ENCODE results near the gene LAD1.

LAD1 gene

GRCh38 chr1:201358596-201358995 lies 40.5 kb downstream of the LAD1 start:
- Histone ChIP-seq H3K4me1 (ENCODE audit: control insufficient read depth, insufficient read depth, low read length) (peaks cover 2% of the 10 kb centered on the region; the same call in 1 of the 2 replicates), H3K36me3 (ENCODE audit: control insufficient read depth, insufficient read depth, low read length) (no peaks in the 10 kb centered on the region), H3K27ac (ENCODE audit: low read length) (no peak overlapping the region), H3K4me3 (ENCODE audit: low read length) (no peak overlapping the region), H3K27me3 (ENCODE audit: control insufficient read depth, insufficient read depth, low read length) (no peaks in the 10 kb centered on the region), H3K9me3 (ENCODE audit: control insufficient read depth, insufficient read depth, low read length) (no peaks in the 10 kb centered on the region)
- no CpG with 5 or more reads among the region's 4 CpGs for WGBS (ENCODE audit: insufficient coverage, insufficient read length)
- no peak for DNase-seq (ENCODE audit: low read depth, low spot score)

- Histone ChIP-seq H3K27ac (ENCODE audit: low read length) (no peak overlapping the region), H3K27me3 (ENCODE audit: control insufficient read depth, insufficient read depth, low read length) (no peaks in the 10 kb centered on the region), H3K36me3 (ENCODE audit: control insufficient read depth, insufficient read depth, low read length) (no peaks in the 10 kb centered on the region), H3K4me3 (ENCODE audit: low read length) (no peak overlapping the region), H3K4me1 (ENCODE audit: control insufficient read depth, insufficient read depth, low read length) (peaks cover 2% of the 10 kb centered on the region; the same call in 1 of the 2 replicates), H3K9me3 (ENCODE audit: control insufficient read depth, insufficient read depth, low read length) (no peaks in the 10 kb centered on the region)
- DNase-seq (ENCODE audit: low read depth, low spot score): no peak
- whole genome bisulfite sequencing (ENCODE audit: insufficient coverage, insufficient read length): no CpG with 5 or more reads among the region's 10 CpGs
Measured at GRCh38 chr1:201357636-201358348, 41.3 kb downstream of the LAD1 start.

GRCh38 chr1:201357211-201357610 lies 41.9 kb downstream of the LAD1 start:
- no peak overlapping the region for H3K27ac ChIP-seq (ENCODE audit: low read length)
- no peaks in the 10 kb centered on the region for H3K36me3 ChIP-seq (ENCODE audit: control insufficient read depth, insufficient read depth, low read length)
- no peaks in the 10 kb centered on the region for H3K9me3 ChIP-seq (ENCODE audit: control insufficient read depth, insufficient read depth, low read length)
- DNase-seq (ENCODE audit: low read depth, low spot score): no peak
- no peak overlapping the region for H3K4me3 ChIP-seq (ENCODE audit: low read length)
- H3K4me1 ChIP-seq (ENCODE audit: control insufficient read depth, insufficient read depth, low read length): peaks cover 2% of the 10 kb centered on the region; the same call in 1 of the 2 replicates
- H3K27me3 ChIP-seq (ENCODE audit: control insufficient read depth, insufficient read depth, low read length): no peaks in the 10 kb centered on the region
- whole genome bisulfite sequencing (ENCODE audit: insufficient coverage, insufficient read length): no CpG with 5 or more reads among the region's 8 CpGs

- H3K27ac ChIP-seq (ENCODE audit: low read length): no peak overlapping the region
- H3K27me3 ChIP-seq (ENCODE audit: control insufficient read depth, insufficient read depth, low read length): no peaks in the 10 kb centered on the region
- no peaks in the 10 kb centered on the region; the same call in 1 of the 2 replicates for H3K4me1 ChIP-seq (ENCODE audit: control insufficient read depth, insufficient read depth, low read length)
- no peaks in the 10 kb centered on the region for H3K36me3 ChIP-seq (ENCODE audit: control insufficient read depth, insufficient read depth, low read length)
- no peaks in the 10 kb centered on the region for H3K9me3 ChIP-seq (ENCODE audit: control insufficient read depth, insufficient read depth, low read length)
- no CpG with 5 or more reads among the region's 11 CpGs for WGBS (ENCODE audit: insufficient coverage, insufficient read length)
- no peak for DNase-seq (ENCODE audit: low read depth, low spot score)
- no peak overlapping the region for H3K4me3 ChIP-seq (ENCODE audit: low read length)
Measured at GRCh38 chr1:201356701-201357100, 42.4 kb downstream of the LAD1 start.

GRCh38 chr1:201356236-201356635 lies 42.9 kb downstream of the LAD1 start:
- H3K4me3 ChIP-seq (ENCODE audit: low read length): no peak overlapping the region
- H3K4me1 ChIP-seq (ENCODE audit: control insufficient read depth, insufficient read depth, low read length): no peaks in the 10 kb centered on the region
- no peak overlapping the region for H3K27ac ChIP-seq (ENCODE audit: low read length)
- no peak for DNase-seq (ENCODE audit: low read depth, low spot score)
- no peaks in the 10 kb centered on the region for H3K36me3 ChIP-seq (ENCODE audit: control insufficient read depth, insufficient read depth, low read length)
- H3K27me3 ChIP-seq (ENCODE audit: control insufficient read depth, insufficient read depth, low read length): no peaks in the 10 kb centered on the region
- WGBS (ENCODE audit: insufficient coverage, insufficient read length): no CpG with 5 or more reads among the region's 5 CpGs
- H3K9me3 ChIP-seq (ENCODE audit: control insufficient read depth, insufficient read depth, low read length): no peaks in the 10 kb centered on the region

GRCh38 chr1:201355471-201355870 lies 43.7 kb downstream of the LAD1 start:
- DNase-seq (ENCODE audit: low read depth, low spot score): no peak
- no peak overlapping the region for H3K4me3 ChIP-seq (ENCODE audit: low read length)
- no peaks in the 10 kb centered on the region for H3K36me3 ChIP-seq (ENCODE audit: control insufficient read depth, insufficient read depth, low read length)
- no peaks in the 10 kb centered on the region for H3K9me3 ChIP-seq (ENCODE audit: control insufficient read depth, insufficient read depth, low read length)
- no peaks in the 10 kb centered on the region for H3K27me3 ChIP-seq (ENCODE audit: control insufficient read depth, insufficient read depth, low read length)
- no CpG with 5 or more reads among the region's 7 CpGs for WGBS (ENCODE audit: insufficient coverage, insufficient read length)
- H3K27ac ChIP-seq (ENCODE audit: low read length): no peak overlapping the region
- H3K4me1 ChIP-seq (ENCODE audit: control insufficient read depth, insufficient read depth, low read length): no peaks in the 10 kb centered on the region

- WGBS (ENCODE audit: insufficient coverage, insufficient read length): no CpG with 5 or more reads among the region's 4 CpGs
- no peaks in the 10 kb centered on the region for H3K36me3 ChIP-seq (ENCODE audit: control insufficient read depth, insufficient read depth, low read length)
- no peaks in the 10 kb centered on the region for H3K4me1 ChIP-seq (ENCODE audit: control insufficient read depth, insufficient read depth, low read length)
- H3K27ac ChIP-seq (ENCODE audit: low read length): no peak overlapping the region
- DNase-seq (ENCODE audit: low read depth, low spot score): no peak
- no peak overlapping the region for H3K4me3 ChIP-seq (ENCODE audit: low read length)
- H3K9me3 ChIP-seq (ENCODE audit: control insufficient read depth, insufficient read depth, low read length): no peaks in the 10 kb centered on the region
- no peaks in the 10 kb centered on the region for H3K27me3 ChIP-seq (ENCODE audit: control insufficient read depth, insufficient read depth, low read length)
Measured at GRCh38 chr1:201354901-201355295, 44.2 kb downstream of the LAD1 start.

GRCh38 chr1:201354151-201354900 lies 44.8 kb downstream of the LAD1 start:
- Histone ChIP-seq H3K9me3 (ENCODE audit: control insufficient read depth, insufficient read depth, low read length) (no peaks in the 10 kb centered on the region), H3K36me3 (ENCODE audit: control insufficient read depth, insufficient read depth, low read length) (no peaks in the 10 kb centered on the region), H3K4me1 (ENCODE audit: control insufficient read depth, insufficient read depth, low read length) (no peaks in the 10 kb centered on the region), H3K4me3 (ENCODE audit: low read length) (no peak overlapping the region), H3K27me3 (ENCODE audit: control insufficient read depth, insufficient read depth, low read length) (no peaks in the 10 kb centered on the region), H3K27ac (ENCODE audit: low read length) (no peak overlapping the region)
- no CpG with 5 or more reads among the region's 9 CpGs for WGBS (ENCODE audit: insufficient coverage, insufficient read length)
- DNase-seq (ENCODE audit: low read depth, low spot score): no peak

GRCh38 chr1:201353186-201353940 lies 45.8 kb downstream of the LAD1 start:
- H3K4me1 ChIP-seq (ENCODE audit: control insufficient read depth, insufficient read depth, low read length): peaks cover under 1% of the 10 kb centered on the region; the same call in 1 of the 2 replicates
- no peak overlapping the region for H3K4me3 ChIP-seq (ENCODE audit: low read length)
- WGBS (ENCODE audit: insufficient coverage, insufficient read length): no CpG with 5 or more reads among the region's 13 CpGs
- H3K36me3 ChIP-seq (ENCODE audit: control insufficient read depth, insufficient read depth, low read length): no peaks in the 10 kb centered on the region
- no peaks in the 10 kb centered on the region for H3K9me3 ChIP-seq (ENCODE audit: control insufficient read depth, insufficient read depth, low read length)
- DNase-seq (ENCODE audit: low read depth, low spot score): no peak
- no peak overlapping the region for H3K27ac ChIP-seq (ENCODE audit: low read length)
- H3K27me3 ChIP-seq (ENCODE audit: control insufficient read depth, insufficient read depth, low read length): no peaks in the 10 kb centered on the region

- H3K36me3 ChIP-seq (ENCODE audit: control insufficient read depth, insufficient read depth, low read length): no peaks in the 10 kb centered on the region
- H3K27ac ChIP-seq (ENCODE audit: low read length): no peak overlapping the region
- H3K9me3 ChIP-seq (ENCODE audit: control insufficient read depth, insufficient read depth, low read length): no peaks in the 10 kb centered on the region
- DNase-seq (ENCODE audit: low read depth, low spot score): no peak
- H3K4me3 ChIP-seq (ENCODE audit: low read length): no peak overlapping the region
- H3K27me3 ChIP-seq (ENCODE audit: control insufficient read depth, insufficient read depth, low read length): no peaks in the 10 kb centered on the region
- H3K4me1 ChIP-seq (ENCODE audit: control insufficient read depth, insufficient read depth, low read length): peaks cover 5% of the 10 kb centered on the region; the same call in 1 of the 2 replicates
Measured at GRCh38 chr1:201351617-201352016, 47.5 kb downstream of the LAD1 start.
